ENCODE measurements around the gene RBL2.
"Not testable (repeated sequence)": the region's sequence is repeated elsewhere in the genome, so short reads cannot be mapped to it uniquely, and the experiment has no call there.

The RBL2 gene

DNA sequence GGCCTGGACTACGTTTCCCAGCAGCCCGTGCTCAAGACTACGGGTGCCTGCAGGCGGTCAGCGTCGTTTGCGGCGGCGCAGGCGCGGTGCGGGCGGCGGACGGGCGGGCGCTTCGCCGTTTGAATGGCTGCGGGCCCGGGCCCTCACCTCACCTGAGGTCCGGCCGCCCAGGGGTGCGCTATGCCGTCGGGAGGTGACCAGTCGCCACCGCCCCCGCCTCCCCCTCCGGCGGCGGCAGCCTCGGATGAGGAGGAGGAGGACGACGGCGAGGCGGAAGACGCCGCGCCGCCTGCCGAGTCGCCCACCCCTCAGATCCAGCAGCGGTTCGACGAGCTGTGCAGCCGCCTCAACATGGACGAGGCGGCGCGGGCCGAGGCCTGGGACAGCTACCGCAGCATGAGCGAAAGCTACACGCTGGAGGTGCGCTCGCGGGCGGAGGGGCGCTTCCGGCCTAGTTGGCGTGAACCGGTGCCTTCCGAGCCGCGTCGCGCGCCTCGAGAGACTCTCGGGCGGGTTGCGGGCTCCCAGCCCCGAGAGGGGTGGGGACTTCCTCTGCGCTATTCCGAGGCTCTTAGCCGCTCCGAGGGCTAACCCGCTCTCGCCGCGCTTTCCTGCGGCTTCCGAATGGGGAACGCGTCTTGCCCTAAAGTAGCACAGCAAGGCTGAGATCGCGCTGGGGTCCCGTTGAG lies at the start of gene RBL2:
Gene RBL2 (plus strand): TSS at position 95 of the 689 bp plus-strand sequence. CDS start 86 bp downstream, at position 181.
- DNase-seq: peak; percentile 74

DNA sequence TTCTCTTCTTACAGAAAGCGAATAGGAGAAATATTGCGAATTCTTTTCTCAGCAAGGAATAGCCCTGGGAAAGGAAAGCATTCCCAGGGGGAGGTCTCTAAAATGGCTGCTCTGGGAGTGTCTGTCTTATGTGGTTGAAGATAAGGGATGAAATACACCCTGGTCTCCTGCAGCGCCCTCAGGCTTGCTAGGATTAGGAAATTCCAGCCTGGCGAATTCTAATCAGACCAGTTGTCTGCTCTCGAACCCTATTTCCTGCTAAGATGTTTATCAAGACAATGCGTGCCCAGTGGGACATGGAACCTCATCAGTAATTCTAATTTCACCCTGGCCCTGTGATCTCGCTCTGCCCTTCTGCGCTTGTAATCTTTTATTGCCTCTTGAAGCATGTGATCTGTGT lies 49.7 kb upstream of the RBL2 start:
- not testable (repeated sequence) for DNase-seq

DNA sequence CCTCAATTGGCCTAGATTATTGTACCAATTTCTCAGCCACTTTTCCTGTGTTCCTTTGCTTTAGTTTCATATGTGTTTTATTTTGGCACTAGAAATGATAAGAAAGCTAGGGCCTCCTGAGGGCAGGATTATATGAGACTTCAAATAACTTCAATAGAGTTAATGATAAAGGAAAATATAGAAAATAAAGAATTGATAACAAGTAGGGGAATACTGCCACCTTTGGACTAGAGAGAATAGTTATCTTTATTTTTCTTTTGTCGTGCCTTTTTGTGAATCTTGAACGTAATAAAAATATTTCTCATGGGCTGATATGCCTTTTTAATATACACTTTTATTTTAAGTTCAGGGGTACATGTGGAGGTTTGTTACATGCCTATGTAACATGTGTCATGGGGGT lies 29.3 kb upstream of the RBL2 start:
- DNase-seq: no peak

DNA sequence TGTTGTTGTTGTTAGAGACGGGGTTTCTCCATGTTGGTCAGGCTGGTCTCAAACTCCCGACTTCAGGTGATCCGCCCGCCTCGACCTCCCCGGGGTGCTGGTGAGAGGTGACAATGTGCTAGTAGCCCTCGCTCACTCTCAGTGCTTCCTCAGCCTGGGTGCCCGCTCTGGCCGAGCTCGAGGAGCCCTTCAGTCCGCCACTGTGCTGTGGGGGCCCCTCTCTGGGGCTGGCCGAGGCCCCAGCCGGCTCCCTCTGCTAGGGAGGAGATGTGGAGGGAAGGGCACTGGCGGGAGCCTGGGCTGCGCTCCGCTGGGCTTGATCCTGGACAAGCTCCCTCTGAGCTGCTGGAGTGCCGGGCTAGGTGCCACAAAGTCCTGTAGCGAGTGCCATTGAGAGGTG lies 21.7 kb upstream of the RBL2 start:
- DNase-seq: no peak

DNA sequence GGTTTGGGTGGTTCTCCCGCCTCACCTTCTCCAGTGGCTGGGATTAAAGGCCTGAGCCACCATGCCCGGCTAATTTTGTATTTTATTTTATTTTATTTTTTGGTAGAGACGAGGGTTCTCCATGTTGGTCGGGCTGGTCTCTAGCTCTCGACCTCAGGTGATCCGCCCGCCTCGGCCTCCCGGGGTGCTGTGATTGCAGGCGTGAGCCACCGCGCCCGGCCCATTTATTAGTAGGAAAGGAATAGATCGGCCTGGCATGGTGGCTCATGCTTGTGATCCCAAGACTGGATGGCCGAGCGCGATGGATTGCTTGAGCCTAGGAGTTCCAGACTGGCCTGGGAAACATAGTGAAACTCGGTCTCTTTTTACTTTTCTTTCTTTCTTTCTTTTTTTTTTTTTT lies 20.4 kb upstream of the RBL2 start:
- DNase-seq: no peak

DNA sequence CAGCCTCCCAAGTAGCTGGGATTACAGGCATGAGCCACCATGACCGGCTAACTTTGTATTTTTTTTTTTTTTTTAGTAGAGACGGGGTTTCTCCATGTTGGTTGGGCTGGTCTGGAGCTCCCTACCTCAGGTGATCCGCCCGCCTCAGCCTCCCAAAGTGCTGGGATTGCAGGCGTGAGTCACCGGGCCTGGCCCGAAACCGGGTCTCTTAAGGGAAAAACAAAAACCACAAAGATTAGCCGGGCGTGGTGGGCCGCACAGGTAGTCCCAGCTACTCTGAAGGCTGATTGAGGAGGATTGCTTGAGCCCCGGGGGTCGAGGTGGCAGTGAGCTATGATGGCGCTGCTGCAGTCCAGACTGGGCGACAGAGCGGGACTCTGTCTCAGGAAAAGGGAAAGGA lies 19.9 kb upstream of the RBL2 start:
- DNase-seq: no peak

DNA sequence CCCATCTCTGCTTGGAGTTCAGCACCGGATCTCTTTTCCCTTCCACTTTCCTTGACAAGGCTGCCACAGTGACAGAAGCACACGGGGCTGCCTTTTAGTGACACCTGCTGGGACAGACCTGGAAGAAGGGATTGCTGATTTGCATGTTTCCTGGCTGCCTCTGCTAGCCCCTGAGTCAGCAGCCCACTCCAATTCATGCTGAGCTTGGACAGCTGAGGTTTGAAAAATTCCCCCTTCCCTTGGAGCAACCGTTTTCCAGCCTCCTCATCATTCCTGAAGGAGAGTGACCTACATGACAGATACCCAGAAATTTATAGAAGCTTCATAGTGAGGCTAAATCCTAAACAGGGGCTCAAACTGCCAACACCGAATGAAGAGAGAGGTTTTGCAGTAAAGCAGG lies 18.8 kb upstream of the RBL2 start:
- no peak for DNase-seq

DNA sequence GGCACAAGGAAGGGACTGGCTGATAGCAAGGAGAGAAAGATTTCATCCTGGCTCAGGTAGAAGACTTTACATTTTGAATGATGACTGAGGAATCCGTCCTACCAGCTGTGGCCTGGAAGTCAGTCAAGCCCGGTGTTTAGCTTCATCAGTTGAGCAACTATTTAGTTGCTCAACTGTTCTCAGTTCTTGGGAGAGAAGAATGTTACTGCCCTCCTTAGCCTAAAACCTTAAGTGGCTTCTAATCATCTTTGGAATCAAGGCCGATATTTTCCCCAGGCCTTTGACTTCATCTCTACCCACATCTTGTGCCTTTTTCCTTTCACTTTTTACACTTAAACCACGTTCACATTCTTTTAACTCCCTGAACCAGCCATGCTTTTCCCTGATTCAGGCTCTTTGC lies 17.3 kb upstream of the RBL2 start:
- DNase-seq: no peak

GRCh38 chr16:53417976-53418375 lies 16.3 kb upstream of the RBL2 start:
- DNase-seq: no peak

DNA sequence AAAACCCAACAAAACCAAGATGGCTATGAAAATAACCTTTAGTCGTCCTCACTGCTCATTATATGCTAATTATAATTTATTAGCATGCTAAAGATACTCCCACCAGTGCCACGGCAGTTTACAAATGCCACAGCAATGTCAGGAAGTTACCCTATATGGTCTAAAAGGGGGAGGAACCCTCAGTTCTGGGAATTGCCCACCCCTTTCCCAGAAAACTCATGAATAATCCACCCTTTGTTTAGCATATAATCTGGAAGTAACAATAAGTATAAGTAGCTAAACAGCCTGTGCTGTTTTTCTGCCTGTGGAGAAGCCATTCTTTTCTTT lies 14.9 kb upstream of the RBL2 start:
- DNase-seq: not testable (repeated sequence)

DNA sequence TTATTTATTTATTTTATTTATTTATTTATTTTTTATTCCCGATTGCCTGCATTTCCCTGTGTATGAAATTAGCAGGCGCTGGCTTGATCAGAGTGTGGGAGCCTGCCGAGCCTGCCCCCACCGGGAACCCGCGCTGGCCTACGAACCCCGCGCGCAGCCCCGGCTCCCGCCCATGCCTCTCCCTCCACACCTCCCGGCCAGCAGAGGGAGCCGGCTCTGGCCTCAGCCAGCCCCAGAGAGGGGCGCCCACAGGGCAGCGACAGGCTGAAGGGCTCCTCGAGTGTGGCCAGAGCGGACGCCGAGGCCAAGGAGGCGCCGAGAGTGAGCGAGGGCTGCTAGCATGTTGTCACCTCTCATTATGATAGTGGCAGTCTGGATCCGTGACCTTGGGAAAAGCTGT lies 13.0 kb upstream of the RBL2 start:
- DNase-seq: no peak

DNA sequence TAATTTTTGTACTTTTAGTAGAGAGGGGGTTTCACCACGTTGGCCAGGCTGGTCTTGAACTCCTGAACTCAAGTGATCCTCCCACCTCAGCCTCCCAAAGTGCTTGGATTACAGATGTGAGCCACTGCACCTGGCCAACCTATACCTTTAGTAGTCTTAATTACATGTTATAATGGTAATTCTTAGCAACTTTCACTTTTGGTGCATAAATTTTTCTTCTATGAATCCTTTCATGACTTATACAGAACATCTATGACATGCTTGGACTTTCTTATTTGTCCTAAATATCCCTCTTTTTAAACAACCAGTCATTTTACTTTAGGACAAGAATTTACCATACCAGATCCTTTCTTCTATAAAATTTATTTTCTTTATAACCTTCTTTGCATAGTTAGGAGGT lies 10.3 kb upstream of the RBL2 start:
- DNase-seq: not testable (repeated sequence)

GRCh38 chr16:53428681-53429080 lies 5.6 kb upstream of the RBL2 start:
- DNase-seq: no peak

GRCh38 chr16:53429221-53429943 lies 4.9 kb upstream of the RBL2 start:
- no peak for DNase-seq

DNA sequence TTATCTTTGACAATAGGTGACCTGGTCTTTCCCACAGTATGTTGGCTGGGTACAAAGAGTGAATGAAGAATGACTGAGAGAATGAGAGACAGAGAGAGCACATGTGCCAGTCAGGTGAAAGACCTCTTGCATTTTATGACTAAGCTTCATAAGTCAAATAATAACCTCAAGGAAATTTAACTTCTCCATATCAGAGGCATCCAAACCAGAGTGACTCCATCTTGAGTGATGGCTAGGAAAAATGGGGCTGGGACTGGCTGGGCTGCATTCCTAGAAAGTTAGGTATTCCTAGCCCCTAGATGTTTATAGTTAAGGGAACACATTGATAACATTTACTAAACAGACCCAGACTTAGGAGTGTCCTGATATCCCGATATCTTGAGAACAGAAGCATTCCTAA lies 3.9 kb upstream of the RBL2 start:
- DNase-seq: no peak

- no peak for DNase-seq
Measured at GRCh38 chr16:53433509-53433908, 762 bp upstream of the RBL2 start.

DNA sequence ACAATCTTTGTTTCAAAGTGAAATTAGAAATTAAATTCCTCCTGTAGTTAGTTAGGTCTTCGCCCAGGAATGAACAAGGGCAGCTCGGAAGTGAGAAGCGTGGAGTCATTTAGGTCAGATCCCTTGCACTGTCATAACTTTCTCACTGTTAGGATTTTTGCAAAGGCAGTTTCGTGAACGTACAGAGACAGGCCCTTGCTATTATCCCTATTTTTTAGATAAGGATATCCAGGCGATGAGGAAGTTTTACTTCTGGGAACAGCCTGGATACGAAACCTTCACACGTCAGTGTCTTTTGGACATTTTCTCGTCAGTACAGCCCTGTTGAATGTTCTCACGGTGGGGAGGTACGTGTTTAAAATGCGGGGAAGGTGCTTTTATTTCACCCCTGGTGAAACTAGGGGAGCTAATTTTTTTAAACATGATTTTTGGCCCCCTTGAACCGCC lies 318 bp upstream of the RBL2 start:
- DNase-seq: no peak

- DNase-seq: peak; percentile 37
Measured at GRCh38 chr16:53435066-53435688, 906 bp downstream of the RBL2 start.

- DNase-seq: no peak
Measured at GRCh38 chr16:53440125-53440524, 5.9 kb downstream of the RBL2 start.

- no peak for DNase-seq
Measured at GRCh38 chr16:53445534-53445933, 11.3 kb downstream of the RBL2 start.

GRCh38 chr16:53446090-53446489 lies 11.8 kb downstream of the RBL2 start:
- no peak for DNase-seq

- no peak for DNase-seq
Measured at GRCh38 chr16:53449816-53450517, 15.7 kb downstream of the RBL2 start.

- no peak for DNase-seq
Measured at GRCh38 chr16:53453928-53454327, 19.7 kb downstream of the RBL2 start.

DNA sequence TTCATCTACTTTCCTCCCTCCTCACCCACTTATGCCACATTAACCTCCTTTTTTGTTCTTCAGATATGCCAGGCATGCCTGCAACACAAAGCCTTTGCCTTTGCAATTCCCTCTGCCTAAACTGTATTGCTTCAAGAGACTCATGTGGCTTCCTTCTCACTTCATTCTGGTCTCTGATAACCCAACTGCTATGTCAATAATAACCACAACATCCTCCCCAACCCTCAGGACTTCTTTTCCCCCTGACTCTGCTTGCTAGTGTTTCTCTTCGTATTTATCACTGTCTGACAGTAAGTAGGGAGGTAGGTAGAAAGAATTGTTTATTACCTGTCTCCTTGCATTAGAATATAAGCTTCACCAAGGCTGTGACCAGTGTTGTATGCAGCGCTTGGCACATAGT lies 22.4 kb downstream of the RBL2 start:
- no peak for DNase-seq
